Upper lobe of right lung (tissue), 1 donor: ENCODE measurements around the gene ECE1. TPM values are rescaled to one million over a fixed set of nuclear protein-coding genes. Genes with fewer than 3 reads are reported as not detected.

ENCODE experiments used
- ATAC-seq: fragments of 200-7000 bp; cut with Tn5 transposase; one replicate; pipeline ENCODE4 v1.9.1; 2020; ENCODE audit warnings: mild to moderate bottlenecking, moderate library complexity
- DNase-seq: peaks from one replicate; pipeline ENCODE4 v3.0.0-alpha.2; 2020
- H3K27ac ChIP-seq: fragments of 200-600 bp; one replicate; pipeline ENCODE4 v1.8.0; 2022
- H3K27me3 ChIP-seq: fragments of 200-600 bp; one replicate; pipeline ENCODE4 v1.8.0; 2022; ENCODE audit warnings: mild to moderate bottlenecking
- H3K36me3 ChIP-seq: fragments of 200-600 bp; one replicate; pipeline ENCODE4 v1.8.0; 2022
- H3K4me1 ChIP-seq: fragments of 200-600 bp; one replicate; pipeline ENCODE4 v1.8.0; 2022
- H3K4me3 ChIP-seq: fragments of 200-600 bp; one replicate; pipeline ENCODE4 v1.8.0; 2022; ENCODE audit warnings: mild to moderate bottlenecking
- H3K9me3 ChIP-seq: fragments of 200-600 bp; one replicate; pipeline ENCODE4 v1.8.0; 2022
- CTCF ChIP-seq: fragments of 200-600 bp; IDR thresholded peaks from one replicate; pipeline ENCODE4 v1.8.0; 2022; ENCODE audit warnings: antibody characterized with exemption
- intact Hi-C: fragments of 100-400 bp; cut with DNase I; formaldehyde crosslinking; loops from one replicate; pipeline ENCODE4 v1.11.0; 2022
- total RNA-seq: library from RNA; stranded (reverse); fragmentation: NEBNext Ultra II Directional; extraction: Animal tissue kit (Norgen Biotek cat#: 25700); gene quantifications from one replicate; pipeline ENCODE4 v1.2.1, GENCODE V29; 2021
- donor health status: DM: no; HTN: yes; CAD: no; lungs with severe emphysema.

The ECE1 gene
- total RNA-seq, 1 donor from 2014 or later = 108 TPM

- no peaks in the 10 kb centered on the region for H3K36me3 ChIP-seq
- intact Hi-C loops = no loop called here
- DNase-seq = peak; percentile 87
- no peaks in the 10 kb centered on the region for H3K27me3 ChIP-seq
- no peaks in the 10 kb centered on the region for H3K9me3 ChIP-seq
- H3K4me3 ChIP-seq = no peak overlapping the region
- TF ChIP-seq CTCF = no peak
- H3K4me1 ChIP-seq = peaks cover 67% of the 10 kb centered on the region
- peak; percentile 40 for ATAC-seq
- H3K27ac ChIP-seq = peak overlapping the region; percentile 59
Measured at GRCh38 chr1:21318714-21319159, 28.5 kb upstream of the ECE1 start.

DNA sequence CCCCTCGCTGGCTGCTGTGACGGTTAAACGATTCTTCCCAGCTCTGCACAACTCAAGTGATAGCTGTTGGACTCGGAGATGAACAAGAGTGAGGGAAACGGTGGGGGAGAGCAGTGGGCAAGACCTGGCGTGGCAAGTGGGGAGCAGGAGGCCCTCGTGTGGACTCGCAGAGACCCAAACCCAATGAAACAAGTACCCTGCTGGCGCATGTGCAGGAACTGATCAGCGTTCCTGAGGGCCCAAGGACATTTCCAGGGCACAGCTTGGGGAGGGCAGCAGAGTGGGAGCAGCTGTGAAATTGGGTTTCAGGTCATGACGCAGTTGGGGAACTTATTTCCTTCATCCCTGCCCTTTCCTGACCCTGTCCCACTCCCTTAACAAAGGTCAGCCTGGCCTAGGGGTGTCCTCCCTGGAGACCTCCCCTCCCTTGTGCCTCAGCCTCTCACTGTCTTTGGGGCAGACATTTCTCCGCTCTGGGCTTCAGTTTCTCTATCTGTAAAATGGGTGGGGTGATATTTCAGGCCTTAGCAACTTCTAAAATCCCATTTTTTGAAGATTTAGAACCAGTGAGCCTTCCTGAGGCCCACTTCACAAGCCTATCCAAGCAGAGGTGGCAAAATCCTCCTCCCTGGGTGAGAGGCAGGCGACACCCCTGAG is 27.9 kb upstream of the ECE1 start:
- H3K36me3 ChIP-seq = no peaks in the 10 kb centered on the region
- H3K27ac ChIP-seq = peak overlapping the region; percentile 59
- peaks cover 67% of the 10 kb centered on the region for H3K4me1 ChIP-seq
- ATAC-seq = no peak
- TF ChIP-seq CTCF = no peak
- no peak for DNase-seq
- no peaks in the 10 kb centered on the region for H3K27me3 ChIP-seq
- H3K9me3 ChIP-seq = no peaks in the 10 kb centered on the region
- H3K4me3 ChIP-seq = no peak overlapping the region
- intact Hi-C loops = no loop called here

DNA sequence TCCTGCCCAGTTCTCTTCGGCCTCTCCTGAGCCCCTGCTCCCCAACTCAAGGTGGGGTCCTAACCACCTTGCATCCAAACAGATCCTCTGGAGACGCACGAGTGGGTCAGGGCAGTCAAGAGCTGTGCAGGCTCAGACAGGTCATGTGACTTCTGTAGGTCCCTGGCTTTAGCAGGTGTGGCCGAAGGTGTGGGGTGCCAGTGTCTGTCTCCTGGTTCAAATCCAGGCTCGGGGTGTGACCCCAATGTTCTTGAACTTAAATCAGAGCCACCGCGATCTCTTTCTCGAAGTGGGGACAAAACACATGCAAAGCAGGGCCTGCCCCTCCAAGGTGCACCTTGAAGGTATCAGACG is 27.4 kb upstream of the ECE1 start:
- TF ChIP-seq CTCF = no peak
- no peak overlapping the region for H3K4me3 ChIP-seq
- H3K9me3 ChIP-seq = no peaks in the 10 kb centered on the region
- DNase-seq (no peak), ATAC-seq (no peak)
- peaks cover 63% of the 10 kb centered on the region for H3K4me1 ChIP-seq
- no peaks in the 10 kb centered on the region for H3K36me3 ChIP-seq
- intact Hi-C loops = no loop called here
- H3K27me3 ChIP-seq = no peaks in the 10 kb centered on the region
- peak overlapping the region; percentile 59 for H3K27ac ChIP-seq

DNA sequence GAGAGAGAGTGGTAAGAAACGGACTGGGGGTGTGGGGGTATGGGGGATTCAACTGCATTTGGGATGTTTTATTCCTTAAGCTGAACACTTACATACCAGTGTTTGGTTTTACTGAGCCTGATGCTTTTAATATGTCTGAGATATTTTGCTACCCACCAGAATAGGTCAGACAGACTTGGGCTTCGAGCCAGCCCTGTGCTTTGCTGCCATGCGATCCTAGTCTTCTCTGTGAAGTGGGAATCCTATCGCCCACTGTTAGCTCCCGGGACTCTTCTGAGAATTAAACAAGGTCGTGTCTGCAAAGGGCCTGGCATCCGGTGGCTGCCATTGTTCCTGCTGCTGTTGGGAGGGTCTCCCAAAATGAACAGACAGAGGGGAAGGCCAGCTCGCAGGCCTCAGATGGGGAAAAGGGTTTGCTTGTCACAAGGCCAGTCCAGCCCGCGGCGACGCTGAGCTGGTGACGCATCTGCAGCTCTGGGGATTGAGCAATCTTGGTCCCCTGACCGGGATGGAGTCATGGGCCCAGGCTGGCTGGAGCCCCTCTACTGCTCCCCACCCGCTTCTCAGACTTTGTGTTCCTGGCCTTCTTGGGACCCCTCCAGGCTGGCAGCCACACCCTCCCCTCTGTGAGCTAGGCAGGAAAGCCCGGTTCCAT is 26.9 kb upstream of the ECE1 start:
- intact Hi-C loops = no loop called here
- Histone ChIP-seq H3K27me3 (no peaks in the 10 kb centered on the region), H3K27ac (peak overlapping the region; percentile 59), H3K4me3 (no peak overlapping the region), H3K4me1 (peaks cover 58% of the 10 kb centered on the region), H3K9me3 (no peaks in the 10 kb centered on the region), H3K36me3 (no peaks in the 10 kb centered on the region)
- no peak for TF ChIP-seq CTCF
- DNase-seq = peak; percentile 75
- peak; percentile 59 for ATAC-seq

DNA sequence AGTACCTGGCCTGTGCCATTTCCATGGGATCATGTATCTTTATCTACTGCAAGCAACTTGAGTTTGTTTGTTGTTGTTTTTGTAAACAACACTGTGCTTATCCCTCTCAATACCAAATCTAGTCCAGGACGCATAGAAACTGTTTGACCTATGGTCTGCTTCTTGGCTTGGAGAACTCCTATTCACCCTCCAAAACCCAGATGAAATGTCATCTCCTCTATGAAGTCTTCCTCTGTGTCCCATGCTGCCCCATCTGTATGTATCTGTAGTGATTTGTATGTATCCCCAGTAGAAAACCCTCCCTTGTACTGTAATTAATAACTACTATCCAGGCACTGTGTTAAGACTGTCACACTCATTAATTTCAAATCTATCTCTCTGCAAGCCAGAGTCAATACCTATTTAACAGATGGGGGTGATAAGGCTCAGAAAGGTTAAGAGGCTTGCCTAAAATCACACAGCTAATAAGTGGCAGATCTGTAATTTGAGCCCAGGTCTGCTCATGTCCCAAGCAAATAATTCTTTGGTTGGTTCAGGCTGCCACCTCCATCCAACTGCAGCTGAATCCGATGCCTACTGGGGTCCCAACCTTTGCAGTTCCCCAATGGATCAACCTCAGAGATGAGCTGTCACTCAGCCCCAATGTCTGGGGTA is 24.6 kb upstream of the ECE1 start:
- no peak for TF ChIP-seq CTCF
- no peak for DNase-seq
- Histone ChIP-seq H3K4me3 (no peak overlapping the region), H3K4me1 (peaks cover 45% of the 10 kb centered on the region), H3K27me3 (no peaks in the 10 kb centered on the region), H3K27ac (peak overlapping the region; percentile 26), H3K9me3 (no peaks in the 10 kb centered on the region), H3K36me3 (no peaks in the 10 kb centered on the region)
- no peak for ATAC-seq
- intact Hi-C loops = no loop called here
